ENCODE data around the gene NAIP. TPM values are rescaled to one million over a fixed set of nuclear protein-coding genes. Genes with fewer than 3 reads are reported as not detected.
"Not testable (repeated sequence)": the region's sequence is repeated elsewhere in the genome, so short reads cannot be mapped to it uniquely, and the experiment has no call there.

NAIP gene
- total RNA-seq, 3 donors from 2014 or later, result 1.7 to 2.6 (median 2.1) TPM

- H3K36me3 Mint-ChIP-seq (ENCODE audit: insufficient read depth); DNase-seq; H3K4me3 Mint-ChIP-seq; H3K27me3 Mint-ChIP-seq (ENCODE audit: low read depth); H3K4me1 Mint-ChIP-seq (ENCODE audit: low read depth); ATAC-seq; H3K9me3 Mint-ChIP-seq: not testable (repeated sequence)
Measured at GRCh38 chr5:70984882-70985281, 40.3 kb downstream of the NAIP start.

- not testable (repeated sequence) for H3K4me1 Mint-ChIP-seq (ENCODE audit: low read depth); H3K27me3 Mint-ChIP-seq (ENCODE audit: low read depth); DNase-seq; H3K4me3 Mint-ChIP-seq; ATAC-seq; H3K9me3 Mint-ChIP-seq; H3K36me3 Mint-ChIP-seq (ENCODE audit: insufficient read depth)
Measured at GRCh38 chr5:70967220-70967619, 57.9 kb downstream of the NAIP start.

DNA sequence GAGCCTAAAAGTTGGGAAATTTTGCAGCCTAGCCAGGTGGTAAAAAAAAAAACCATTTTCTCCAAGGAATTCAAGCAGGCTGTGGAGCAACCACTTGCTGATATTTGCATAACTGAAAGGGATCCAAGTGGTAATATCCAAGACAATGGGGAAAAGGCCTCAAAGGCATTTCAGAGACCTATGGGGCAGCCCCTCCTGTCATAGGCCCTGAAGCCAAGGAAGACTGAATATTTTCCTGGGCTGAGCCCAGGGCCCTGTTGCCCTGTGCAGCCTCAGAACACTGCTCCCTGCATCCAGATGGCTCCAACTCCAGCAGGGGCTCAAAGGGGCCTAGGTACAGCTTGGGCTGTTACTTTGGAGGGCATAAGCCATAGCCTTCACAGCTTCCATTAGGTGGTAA lies 60.6 kb downstream of the NAIP start:
- not testable (repeated sequence) for ATAC-seq; H3K36me3 Mint-ChIP-seq (ENCODE audit: insufficient read depth); DNase-seq; H3K9me3 Mint-ChIP-seq; H3K4me1 Mint-ChIP-seq (ENCODE audit: low read depth); H3K4me3 Mint-ChIP-seq; H3K27me3 Mint-ChIP-seq (ENCODE audit: low read depth)

DNA sequence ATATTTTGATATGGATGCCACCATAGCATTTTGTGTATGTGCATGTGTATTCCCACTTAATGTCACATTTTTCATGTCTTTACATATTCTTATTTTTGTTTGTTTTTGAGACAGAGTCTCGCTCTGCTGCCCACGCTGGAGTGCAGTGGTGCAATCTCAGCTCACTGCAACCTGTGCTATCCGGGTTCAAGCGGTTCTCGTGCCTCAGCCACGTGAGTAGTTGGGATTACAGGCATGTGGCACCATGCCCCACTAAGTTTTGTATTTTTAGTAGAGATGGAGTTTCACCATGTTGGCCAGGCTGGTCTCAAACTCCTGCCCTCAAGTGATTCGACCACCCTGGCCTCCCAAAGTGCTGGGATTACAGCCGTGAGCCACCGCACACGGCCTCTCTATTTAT lies 72.1 kb downstream of the NAIP start:
- H3K27me3 Mint-ChIP-seq (ENCODE audit: low read depth); ATAC-seq; H3K4me1 Mint-ChIP-seq (ENCODE audit: low read depth); H3K4me3 Mint-ChIP-seq; H3K9me3 Mint-ChIP-seq; DNase-seq; H3K36me3 Mint-ChIP-seq (ENCODE audit: insufficient read depth): not testable (repeated sequence)

GRCh38 chr5:70932560-70932959 lies 92.6 kb downstream of the NAIP start:
- H3K4me1 Mint-ChIP-seq (ENCODE audit: low read depth); DNase-seq; H3K4me3 Mint-ChIP-seq; H3K36me3 Mint-ChIP-seq (ENCODE audit: insufficient read depth); H3K9me3 Mint-ChIP-seq; H3K27me3 Mint-ChIP-seq (ENCODE audit: low read depth): not testable (repeated sequence)
- peak; percentile 18 to 27 for ATAC-seq

GRCh38 chr5:70931709-70932368 lies 93.3 kb downstream of the NAIP start:
- not testable (repeated sequence) for H3K9me3 Mint-ChIP-seq; H3K4me1 Mint-ChIP-seq (ENCODE audit: low read depth); H3K27me3 Mint-ChIP-seq (ENCODE audit: low read depth); ATAC-seq; H3K4me3 Mint-ChIP-seq; H3K36me3 Mint-ChIP-seq (ENCODE audit: insufficient read depth); DNase-seq

DNA sequence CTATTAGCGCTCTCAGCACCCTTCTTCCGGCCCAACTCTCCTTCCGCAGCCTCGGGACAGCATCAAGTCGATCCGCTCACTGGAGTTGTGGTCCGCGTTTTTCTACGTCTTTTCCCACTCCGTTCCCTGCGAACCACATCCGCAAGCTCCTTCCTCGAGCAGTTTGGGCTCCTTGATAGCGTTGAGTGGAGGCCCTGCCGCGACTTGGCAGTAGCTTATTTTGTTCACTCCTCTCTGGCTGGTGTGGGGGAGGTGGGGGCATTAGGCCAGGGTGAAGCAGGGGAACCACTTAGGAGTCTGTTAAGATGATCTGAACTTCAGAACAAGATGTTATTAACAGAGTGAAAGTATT lies 100.0 kb downstream of the NAIP start:
- peak in 1 of 2 donors; percentile 53 for ATAC-seq
- not testable (repeated sequence) for H3K36me3 Mint-ChIP-seq (ENCODE audit: insufficient read depth); H3K4me1 Mint-ChIP-seq (ENCODE audit: low read depth); H3K9me3 Mint-ChIP-seq; H3K27me3 Mint-ChIP-seq (ENCODE audit: low read depth); DNase-seq; H3K4me3 Mint-ChIP-seq

Other genes with a start within 250 kb of the NAIP start
- 10 to 100 TPM in 1 of 3 donors, 1 to 10 TPM in 2; 4.5 to 11.5 (median 9.7) TPM for gene SERF1A, start 124.7 kb downstream of the NAIP start, total RNA-seq
- gene SMN1, start 100.3 kb downstream of the NAIP start, total RNA-seq, result 100 to 1,000 TPM in 1 of 3 donors, 10 to 100 TPM in 2; 76.0 to 110 (median 85.6) TPM
- 10 to 100 TPM; 52.6 to 96.8 (median 70.9) TPM for gene GTF2H2, start 42.3 kb upstream of the NAIP start, total RNA-seq